KMS-11 (cell line): Measurements from ENCODE around the gene TEAD1.

Experiments used
- H2AFZ ChIP-seq: fragments of 200-600 bp; sonication (generic); 2 replicates; pipeline ENCODE4 v1.6.1; 2016; ENCODE audit warnings: antibody characterized with exemption, mixed run types, low read depth
- H3K27ac ChIP-seq: fragments of 200-600 bp; sonication (generic); 2 replicates; pipeline ENCODE4 v1.6.1; 2016; ENCODE audit warnings: mild to moderate bottlenecking, mixed run types
- H3K27me3 ChIP-seq: fragments of 200-600 bp; sonication (generic); 2 replicates; pipeline ENCODE4 v1.6.1; 2017; ENCODE audit warnings: mild to moderate bottlenecking, low read depth, mixed run types, moderate library complexity; ENCODE audit not compliant: insufficient read depth
- H3K36me3 ChIP-seq: fragments of 200-600 bp; sonication (generic); 2 replicates; pipeline ENCODE4 v1.6.1; 2017; ENCODE audit warnings: mild to moderate bottlenecking, mixed run types; ENCODE audit not compliant: insufficient read depth
- H3K4me1 ChIP-seq: fragments of 200-600 bp; sonication (generic); 2 replicates; pipeline ENCODE4 v1.6.1; 2016; ENCODE audit warnings: mild to moderate bottlenecking, low read depth, mixed run types; ENCODE audit not compliant: poor library complexity, severe bottlenecking
- H3K4me2 ChIP-seq: fragments of 200-600 bp; sonication (generic); 2 replicates; pipeline ENCODE4 v1.7.0; 2016; ENCODE audit warnings: mild to moderate bottlenecking, mixed run types
- H3K4me3 ChIP-seq: fragments of 200-600 bp; sonication (generic); IDR thresholded peaks from 2 replicates; pipeline ENCODE4 v1.6.1; 2017; ENCODE audit warnings: low read depth, low read length, mixed read lengths; ENCODE audit not compliant: insufficient read depth
- H3K79me2 ChIP-seq: fragments of 200-600 bp; sonication (generic); 2 replicates; pipeline ENCODE4 v1.6.1; 2016; ENCODE audit warnings: low read depth, mixed run types; ENCODE audit not compliant: insufficient read depth
- H3K9ac ChIP-seq: fragments of 200-600 bp; sonication (generic); 2 replicates; pipeline ENCODE4 v1.6.1; 2016; ENCODE audit warnings: mild to moderate bottlenecking, mixed run types
- H4K20me1 ChIP-seq: fragments of 200-600 bp; sonication (generic); 2 replicates; pipeline ENCODE4 v1.6.1; 2016; ENCODE audit warnings: mild to moderate bottlenecking, mixed run types; ENCODE audit not compliant: insufficient read depth
- CTCF ChIP-seq: fragments of 200-600 bp; sonication (generic); conservative IDR thresholded peaks from 2 replicates; pipeline ENCODE4 v1.6.1; 2017; ENCODE audit warnings: low read depth, mild to moderate bottlenecking, antibody characterized with exemption, low read length, moderate library complexity, mixed read lengths

TEAD1 gene

GRCh38 chr11:12679471-12679870 is 5.2 kb downstream of the TEAD1 start:
- no peaks in the 10 kb centered on the region for H3K36me3 ChIP-seq
- peak overlapping the region; percentile 32; the same call in 1 of the 2 replicates for H3K27ac ChIP-seq
- H3K9ac ChIP-seq, result peak overlapping the region; percentile 23; the same call in 1 of the 2 replicates
- H3K79me2 ChIP-seq, result peaks cover 94% of the 10 kb centered on the region
- H3K27me3 ChIP-seq, result no peaks in the 10 kb centered on the region
- no peak overlapping the region for H2AFZ ChIP-seq
- peak overlapping the region; percentile 59 for H3K4me2 ChIP-seq
- H3K4me1 ChIP-seq, result peaks cover 68% of the 10 kb centered on the region
- H4K20me1 ChIP-seq, result peaks cover 28% of the 10 kb centered on the region
- H3K4me3 ChIP-seq, result no peak overlapping the region
- no peak for TF ChIP-seq CTCF

- TF ChIP-seq CTCF, result no peak
- Histone ChIP-seq H4K20me1 (peaks cover 28% of the 10 kb centered on the region), H2AFZ (no peak overlapping the region), H3K27me3 (no peaks in the 10 kb centered on the region), H3K4me1 (peaks cover 77% of the 10 kb centered on the region), H3K36me3 (no peaks in the 10 kb centered on the region), H3K27ac (peak overlapping the region; percentile 51; the same call in 1 of the 2 replicates), H3K79me2 (peaks cover 100% of the 10 kb centered on the region), H3K9ac (peak overlapping the region; percentile 23; the same call in 1 of the 2 replicates), H3K4me3 (no peak overlapping the region), H3K4me2 (peak overlapping the region; percentile 63)
These were observed 6.2 kb downstream of the TEAD1 start for GRCh38 chr11:12680246-12680939.

DNA sequence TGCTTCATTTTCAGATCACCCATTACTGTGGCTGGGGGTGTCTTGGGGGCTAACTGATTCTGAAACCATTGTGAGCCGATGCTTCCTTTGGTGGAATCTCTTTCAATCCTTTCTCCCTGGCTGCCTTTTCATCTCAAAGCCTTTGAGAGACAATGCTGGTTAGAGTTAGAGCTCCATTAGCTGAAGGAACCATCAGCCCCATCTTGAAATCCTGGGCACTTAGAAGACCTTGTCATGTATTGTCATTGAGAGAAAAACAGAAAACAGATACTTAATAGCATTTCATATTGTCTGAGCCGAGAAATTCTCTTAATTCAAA is 6.7 kb downstream of the TEAD1 start:
- H3K4me3 ChIP-seq, result no peak overlapping the region

GRCh38 chr11:12681466-12681865 is 7.2 kb downstream of the TEAD1 start:
- no peak overlapping the region for H3K4me3 ChIP-seq
- no peaks in the 10 kb centered on the region for H3K27me3 ChIP-seq
- H2AFZ ChIP-seq, result no peak overlapping the region
- H3K27ac ChIP-seq, result peak overlapping the region; percentile 51; the same call in 1 of the 2 replicates
- no peak overlapping the region; the same call in 1 of the 2 replicates for H3K9ac ChIP-seq
- peaks cover 29% of the 10 kb centered on the region for H4K20me1 ChIP-seq
- TF ChIP-seq CTCF, result no peak
- H3K4me1 ChIP-seq, result peaks cover 87% of the 10 kb centered on the region
- peak overlapping the region; percentile 63; the same call in 1 of the 2 replicates for H3K4me2 ChIP-seq
- H3K36me3 ChIP-seq, result no peaks in the 10 kb centered on the region
- H3K79me2 ChIP-seq, result peaks cover 100% of the 10 kb centered on the region

More for the DNA sequence above, 6.7 kb downstream of the TEAD1 start:
- H3K9ac ChIP-seq, result peak overlapping the region; percentile 6; the same call in 1 of the 2 replicates
- peak overlapping the region; percentile 63 for H3K4me2 ChIP-seq
- H3K27ac ChIP-seq, result peak overlapping the region; percentile 51; the same call in 1 of the 2 replicates
- no peaks in the 10 kb centered on the region for H3K36me3 ChIP-seq
- H3K79me2 ChIP-seq, result peaks cover 100% of the 10 kb centered on the region
- peaks cover 82% of the 10 kb centered on the region for H3K4me1 ChIP-seq
- TF ChIP-seq CTCF, result no peak
- peaks cover 28% of the 10 kb centered on the region for H4K20me1 ChIP-seq
- H3K27me3 ChIP-seq, result no peaks in the 10 kb centered on the region
- H2AFZ ChIP-seq, result no peak overlapping the region
